Sigmoid colon (tissue), 7 donors: ENCODE results near the gene GPR33. TPM values are rescaled to one million over a fixed set of nuclear protein-coding genes. Genes with fewer than 3 reads are reported as not detected.
A peak's percentile ranks its signal among the peaks of the same experiment; 100 is the strongest.

Experiments used
- DNase-seq: peaks from one replicate; pipeline ENCODE4 v3.0.0-alpha.2; 2019
- H3K27ac ChIP-seq, 4 donors: fragments of 200-600 bp; sonication (generic); one replicate each; pipeline ENCODE4 v1.5.1; 2016 to 2019; ENCODE audit warnings: mild to moderate bottlenecking in 1 of 4
- H3K27me3 ChIP-seq, 3 donors: fragments of 200-600 bp; sonication (generic); one replicate each; pipeline ENCODE4 v1.5.1; 2019; ENCODE audit warnings: mild to moderate bottlenecking in 1 of 3
- H3K36me3 ChIP-seq, 4 donors: fragments of 200-600 bp; sonication (generic); one replicate each; pipeline ENCODE4 v1.5.1; 2016 to 2019
- H3K4me1 ChIP-seq, 4 donors: fragments of 200-600 bp; sonication (generic); one replicate each; pipeline ENCODE4 v1.5.1; 2017 to 2019
- H3K4me3 ChIP-seq, 4 donors: fragments of 200-600 bp; sonication (generic); one replicate each; pipeline ENCODE4 v1.5.1; 2017 to 2019; ENCODE audit warnings: mild to moderate bottlenecking in 2 of 4, moderate library complexity in 1 of 4
- H3K9me3 ChIP-seq, 4 donors: fragments of 200-600 bp in 3 of 4; sonication (generic) in 3 of 4; one replicate each; pipeline versions ENCODE4 v1.5.1 to v1.6.1; 2013 to 2019
- POLR2AphosphoS5 ChIP-seq, 4 donors: sonication (generic); formaldehyde crosslinking; IDR thresholded peaks; one replicate each; pipeline ENCODE4 v1.6.1; 2017; ENCODE audit warnings: antibody characterized with exemption in 4 of 4
- intact Hi-C: fragments of 100-400 bp; cut with DNase I; formaldehyde crosslinking; loops from one replicate; pipeline ENCODE4 v1.15.1; 2023
- polyA plus RNA-seq, 3 donors: library from polyadenylated mRNA; stranded (reverse); fragments of 200-250 nt; gene quantifications; one replicate each; pipeline ENCODE4 v1.2.3, GENCODE V29; 2013
- total RNA-seq, 4 donors: library from RNA; depleted of rRNA; stranded (reverse); fragments of >200 nt; gene quantifications; one replicate each; pipeline ENCODE4 v1.1.0, GENCODE V29; 2016
- TF ChIP-seq, protein P1 (sequence below), 4 experiments: fragments of 450-650 bp in 3 of 4; fragments of 200-600 bp in 1 of 4; IDR thresholded peaks; one replicate each; pipeline ENCODE4 v1.5.1; 2016 to 2019; ENCODE audit warnings: antibody characterized with exemption in 4 of 4, mild to moderate bottlenecking in 3 of 4, moderate library complexity in 2 of 4
- donor health status: healthy with polysubstance abuse.
- donor health status: Bipolar disorder and iron deficiency.
- donor health status: healthy.

GPR33 gene
- total and polyA plus RNA-seq, 7 donors = not detected

- Histone ChIP-seq H3K4me3 (no peak overlapping the region), H3K27ac (peak overlapping the region in 1 of 4 donors; percentile 45), H3K4me1 (peaks cover 0 to 14% (median 11%) of the 10 kb centered on the region in 4 donors), H3K9me3 (no peaks in the 10 kb centered on the region), H3K36me3 (no peaks in the 10 kb centered on the region), H3K27me3 (no peaks in the 10 kb centered on the region)
- peak in 2 of 4 donors; percentile 10 to 11 for TF ChIP-seq POLR2AphosphoS5 (IDR thresholded peaks at IDR 0.05)
- TF ChIP-seq, protein P1, sequence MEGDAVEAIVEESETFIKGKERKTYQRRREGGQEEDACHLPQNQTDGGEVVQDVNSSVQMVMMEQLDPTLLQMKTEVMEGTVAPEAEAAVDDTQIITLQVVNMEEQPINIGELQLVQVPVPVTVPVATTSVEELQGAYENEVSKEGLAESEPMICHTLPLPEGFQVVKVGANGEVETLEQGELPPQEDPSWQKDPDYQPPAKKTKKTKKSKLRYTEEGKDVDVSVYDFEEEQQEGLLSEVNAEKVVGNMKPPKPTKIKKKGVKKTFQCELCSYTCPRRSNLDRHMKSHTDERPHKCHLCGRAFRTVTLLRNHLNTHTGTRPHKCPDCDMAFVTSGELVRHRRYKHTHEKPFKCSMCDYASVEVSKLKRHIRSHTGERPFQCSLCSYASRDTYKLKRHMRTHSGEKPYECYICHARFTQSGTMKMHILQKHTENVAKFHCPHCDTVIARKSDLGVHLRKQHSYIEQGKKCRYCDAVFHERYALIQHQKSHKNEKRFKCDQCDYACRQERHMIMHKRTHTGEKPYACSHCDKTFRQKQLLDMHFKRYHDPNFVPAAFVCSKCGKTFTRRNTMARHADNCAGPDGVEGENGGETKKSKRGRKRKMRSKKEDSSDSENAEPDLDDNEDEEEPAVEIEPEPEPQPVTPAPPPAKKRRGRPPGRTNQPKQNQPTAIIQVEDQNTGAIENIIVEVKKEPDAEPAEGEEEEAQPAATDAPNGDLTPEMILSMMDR (IDR thresholded peaks at IDR 0.05) = no peak
- intact Hi-C loops = no loop called here
- no peak for DNase-seq
Observed at GRCh38 chr14:31435276-31435675, 52.6 kb downstream of the GPR33 start.

Other genes with a start within 250 kb of the GPR33 start
- gene HEATR5A, start 67.5 kb downstream of the GPR33 start, total RNA-seq = 10 to 100 TPM; 27.6 to 41.9 (median 36.0) TPM
- gene HEATR5A, start 67.5 kb downstream of the GPR33 start, polyA plus RNA-seq = 10 to 100 TPM in 2 of 3 donors, 1 to 10 TPM in 1; 9.3 to 28.7 (median 10.2) TPM
- gene DTD2, start 30.5 kb downstream of the GPR33 start, total RNA-seq = 10 to 100 TPM; 26.0 to 31.6 (median 27.6) TPM
- gene DTD2, start 30.5 kb downstream of the GPR33 start, polyA plus RNA-seq = 10 to 100 TPM; 10.8 to 13.8 (median 11.6) TPM
- gene NUBPL, start 73.4 kb upstream of the GPR33 start, total RNA-seq = 10 to 100 TPM in 3 of 4 donors, 1 to 10 TPM in 1; 9.2 to 15.5 (median 13.2) TPM
- gene NUBPL, start 73.4 kb upstream of the GPR33 start, polyA plus RNA-seq = 1 to 10 TPM; 5.3 to 6.0 (median 5.6) TPM